Measurements from ENCODE around the gene NRG2.
A peak's percentile ranks its signal among the peaks of the same experiment; 100 is the strongest.

The NRG2 gene

GRCh38 chr5:140012443-140012842 is 30.7 kb downstream of the NRG2 start:
- H3K4me3 ChIP-seq (ENCODE audit: low read length) = no peak overlapping the region
- TF ChIP-seq CTCF (conservative IDR thresholded peaks at IDR 0.05; ENCODE audit: low read depth, low read length) = no peak
- no peak for DNase-seq (ENCODE audit: low read depth)

- TF ChIP-seq CTCF (conservative IDR thresholded peaks at IDR 0.05; ENCODE audit: low read depth, low read length) = no peak
- peak; percentile 5 for DNase-seq (ENCODE audit: low read depth)
- H3K4me3 ChIP-seq (ENCODE audit: low read length) = no peak overlapping the region
Measured at GRCh38 chr5:140011297-140011802, 31.7 kb downstream of the NRG2 start.

GRCh38 chr5:140010798-140011197 is 32.3 kb downstream of the NRG2 start:
- no peak overlapping the region for H3K4me3 ChIP-seq (ENCODE audit: low read length)
- no peak for DNase-seq (ENCODE audit: low read depth)

GRCh38 chr5:140007311-140007710 is 35.8 kb downstream of the NRG2 start:
- no peak for DNase-seq (ENCODE audit: low read depth)
- no peak overlapping the region for H3K4me3 ChIP-seq (ENCODE audit: low read length)
- TF ChIP-seq CTCF (conservative IDR thresholded peaks at IDR 0.05; ENCODE audit: low read depth, low read length) = no peak

More at GRCh38 chr5:140010798-140011197, 32.3 kb downstream of the NRG2 start:
- TF ChIP-seq CTCF (conservative IDR thresholded peaks at IDR 0.05; ENCODE audit: low read depth, low read length) = no peak

- no peak overlapping the region for H3K4me3 ChIP-seq (ENCODE audit: low read length)
- TF ChIP-seq CTCF (conservative IDR thresholded peaks at IDR 0.05; ENCODE audit: low read depth, low read length) = no peak
- DNase-seq (ENCODE audit: low read depth) = no peak
Measured at GRCh38 chr5:140005145-140005591, 37.9 kb downstream of the NRG2 start.

- H3K4me3 ChIP-seq (ENCODE audit: low read length) = no peak overlapping the region
- DNase-seq (ENCODE audit: low read depth) = no peak
- no peak for TF ChIP-seq CTCF (conservative IDR thresholded peaks at IDR 0.05; ENCODE audit: low read depth, low read length)
Measured at GRCh38 chr5:140004174-140004573, 38.9 kb downstream of the NRG2 start.

- H3K4me3 ChIP-seq (ENCODE audit: low read length) = no peak overlapping the region
- TF ChIP-seq CTCF (conservative IDR thresholded peaks at IDR 0.05; ENCODE audit: low read depth, low read length) = no peak
- DNase-seq (ENCODE audit: low read depth) = no peak
Measured at GRCh38 chr5:140003519-140003918, 39.6 kb downstream of the NRG2 start.
